HPDE6-E6E7 (cell line): ENCODE data around the gene INVS.
A peak's percentile ranks its signal among the peaks of the same experiment; 100 is the strongest.
"Not testable (repeated sequence)": the region's sequence is repeated elsewhere in the genome, so short reads cannot be mapped to it uniquely, and the experiment has no call there.

ENCODE experiments used
- DNase-seq: peaks from one replicate; pipeline ENCODE4 v3.0.0; 2011; ENCODE audit warnings: missing footprints; ENCODE audit errors: extremely low spot score

The INVS gene

DNA sequence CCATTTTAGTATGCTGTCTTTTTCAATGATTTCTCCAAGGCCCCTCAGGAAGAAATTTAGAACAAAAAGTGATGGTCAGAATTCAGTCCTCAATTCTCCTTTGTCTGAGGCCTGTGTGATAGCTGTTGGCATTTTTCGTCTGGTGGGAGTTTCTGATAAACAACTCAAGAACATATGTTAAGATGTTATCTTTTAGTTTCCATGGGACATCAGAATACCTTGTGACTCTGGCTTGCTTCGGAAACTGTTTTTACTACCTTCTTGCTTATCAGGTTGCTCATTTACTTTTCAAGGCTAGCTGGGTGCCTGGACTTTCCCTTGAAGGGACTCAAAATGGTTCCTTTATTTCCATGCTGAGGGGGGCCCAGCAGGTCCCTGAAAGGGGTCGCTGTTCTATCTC, 97.2 kb downstream of the INVS start:
- no peak for DNase-seq

- DNase-seq: no peak
These were observed 97.8 kb downstream of the INVS start for GRCh38 chr9:100196828-100197227.

DNA sequence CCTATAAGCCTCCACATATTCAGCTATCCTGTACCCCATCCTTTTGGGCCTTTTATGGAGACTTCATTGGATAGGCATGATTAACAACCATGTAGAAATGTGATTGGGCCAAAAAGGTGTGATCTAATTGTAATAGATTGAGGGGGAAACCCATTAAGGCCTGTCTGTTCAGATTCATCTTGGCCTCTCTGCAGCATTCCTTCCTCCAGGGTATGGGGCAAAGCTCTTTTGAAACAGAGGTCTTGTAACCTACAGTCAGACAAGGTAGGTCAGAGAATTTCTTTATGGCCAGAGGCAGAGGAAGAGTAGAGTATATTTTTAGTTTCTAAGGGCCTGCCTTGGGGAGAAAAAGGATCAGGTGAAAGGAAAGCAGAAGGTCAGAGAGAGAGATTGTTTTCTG, 98.5 kb downstream of the INVS start:
- DNase-seq: no peak

DNA sequence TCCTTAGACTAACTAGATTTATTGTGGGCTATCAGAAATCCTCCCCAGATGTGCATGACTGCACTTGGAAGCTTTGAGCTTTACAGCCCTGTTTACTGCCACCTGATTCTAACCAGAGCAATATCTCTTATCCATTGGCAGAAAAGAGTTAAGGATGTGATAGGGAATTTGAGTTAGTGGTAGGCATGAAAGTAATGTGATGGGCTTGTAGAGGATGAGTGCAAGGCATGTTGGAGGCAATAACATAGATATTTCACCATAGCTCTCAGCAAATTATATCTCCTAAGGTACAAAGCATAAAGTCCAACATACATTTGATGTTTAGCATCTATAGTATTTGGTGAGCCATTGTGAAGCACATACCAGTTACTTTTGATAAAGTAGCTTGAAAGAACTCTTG, 103.8 kb downstream of the INVS start:
- DNase-seq: no peak

- DNase-seq: no peak
These were observed 105.8 kb downstream of the INVS start for GRCh38 chr9:100204796-100205195.

DNA sequence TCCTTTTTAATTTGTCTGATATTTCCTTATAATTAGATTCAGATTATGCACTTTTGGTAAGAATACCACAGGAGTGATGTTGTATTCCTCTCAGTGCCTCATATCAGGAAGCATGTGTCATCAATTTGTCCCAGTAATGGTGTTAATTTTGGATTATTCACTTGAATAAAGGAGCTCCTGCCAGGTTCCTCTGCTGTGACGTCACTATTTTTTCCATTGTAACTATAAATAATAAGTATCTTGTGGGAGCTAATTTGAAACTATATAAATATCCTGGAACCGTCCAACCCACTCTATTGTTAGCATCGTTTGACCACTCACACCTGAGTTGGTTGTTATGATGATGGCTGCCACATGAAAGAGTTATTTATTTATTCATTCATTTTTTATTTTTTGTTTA, 107.9 kb downstream of the INVS start:
- DNase-seq: no peak

DNA sequence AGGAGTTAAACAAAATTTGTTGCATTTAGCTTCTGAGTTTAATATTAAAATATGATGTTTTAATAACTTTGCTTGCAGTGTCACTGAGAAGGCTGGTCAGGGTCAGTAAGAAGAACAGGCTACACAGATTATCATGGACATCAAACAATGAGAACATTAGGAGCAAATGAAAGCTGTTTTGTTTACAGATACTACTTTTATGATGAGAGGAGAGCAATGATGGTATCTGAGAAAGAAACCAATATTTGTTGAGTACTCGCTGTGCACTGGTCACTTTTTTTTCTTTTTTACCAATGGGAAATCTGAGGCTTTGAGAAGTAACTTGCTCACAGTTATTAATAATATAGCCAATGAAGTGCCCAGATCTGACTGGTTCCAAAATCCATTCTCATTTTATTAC, 109.6 kb downstream of the INVS start:
- DNase-seq: no peak

DNA sequence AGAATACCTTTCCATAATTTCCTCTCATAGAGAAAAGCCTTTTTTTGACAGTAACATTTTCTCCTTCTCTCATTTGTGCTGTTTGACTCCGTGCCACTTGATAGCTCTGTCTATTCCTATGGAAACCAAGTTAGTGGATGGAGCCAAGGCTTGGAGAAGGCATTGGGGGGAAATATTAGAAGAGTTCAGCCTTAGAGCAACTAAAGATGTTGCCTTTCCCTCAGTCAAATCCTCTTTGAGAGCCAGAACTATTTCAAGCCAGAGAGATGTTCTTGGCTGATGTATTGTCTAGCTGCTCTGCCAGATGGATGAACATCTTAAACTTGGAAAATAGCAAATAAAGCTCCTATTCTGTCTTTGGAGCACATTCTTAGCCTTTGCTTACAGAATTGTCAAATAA, 112.4 kb downstream of the INVS start:
- DNase-seq: no peak

GRCh38 chr9:100213730-100214477, 114.9 kb downstream of the INVS start:
- no peak for DNase-seq

- peak; percentile 29 for DNase-seq
These were observed 117.2 kb downstream of the INVS start for GRCh38 chr9:100216178-100216787.

- DNase-seq: no peak
These were observed 118.5 kb downstream of the INVS start for GRCh38 chr9:100217536-100217935.

DNA sequence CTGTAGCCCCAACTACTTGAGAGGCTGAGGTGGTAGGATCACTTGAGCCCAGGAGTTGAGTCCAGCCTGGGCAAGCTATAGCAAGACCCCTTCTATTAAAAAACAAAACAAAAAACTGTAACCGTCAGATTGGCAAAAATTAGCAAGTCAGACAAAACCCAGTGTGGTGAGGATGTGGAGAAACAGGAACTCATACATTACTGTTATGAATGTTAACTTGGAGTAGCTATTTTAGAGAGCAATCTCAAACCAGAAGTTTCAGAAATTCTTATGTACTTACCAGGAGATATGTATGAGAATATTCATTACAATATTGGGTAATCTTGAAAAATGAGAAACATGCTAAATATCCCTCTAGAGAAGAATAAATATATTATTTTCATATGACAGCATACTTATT, 120.3 kb downstream of the INVS start:
- no peak for DNase-seq

GRCh38 chr9:100220936-100221335, 121.9 kb downstream of the INVS start:
- DNase-seq: no peak

GRCh38 chr9:100221538-100221937, 122.5 kb downstream of the INVS start:
- DNase-seq: no peak

DNA sequence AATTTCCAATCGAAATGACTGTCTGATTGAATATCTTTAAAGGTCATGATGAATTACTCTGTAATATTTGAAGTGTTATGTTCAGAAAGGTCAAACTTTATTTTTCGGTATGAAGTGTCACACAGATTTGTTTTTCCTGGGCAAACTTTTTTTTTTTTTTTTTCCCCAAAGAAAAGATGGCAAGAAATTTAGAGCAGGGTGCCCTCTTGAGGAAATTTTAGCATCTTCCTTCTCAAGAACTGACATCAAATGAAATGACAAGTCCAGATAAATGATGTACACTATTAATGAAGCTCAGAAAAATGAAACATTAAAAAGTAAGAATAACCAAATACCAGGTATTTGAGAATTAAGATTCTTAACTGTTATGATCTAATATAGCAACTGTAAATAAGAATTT, 123.6 kb downstream of the INVS start:
- DNase-seq: no peak

DNA sequence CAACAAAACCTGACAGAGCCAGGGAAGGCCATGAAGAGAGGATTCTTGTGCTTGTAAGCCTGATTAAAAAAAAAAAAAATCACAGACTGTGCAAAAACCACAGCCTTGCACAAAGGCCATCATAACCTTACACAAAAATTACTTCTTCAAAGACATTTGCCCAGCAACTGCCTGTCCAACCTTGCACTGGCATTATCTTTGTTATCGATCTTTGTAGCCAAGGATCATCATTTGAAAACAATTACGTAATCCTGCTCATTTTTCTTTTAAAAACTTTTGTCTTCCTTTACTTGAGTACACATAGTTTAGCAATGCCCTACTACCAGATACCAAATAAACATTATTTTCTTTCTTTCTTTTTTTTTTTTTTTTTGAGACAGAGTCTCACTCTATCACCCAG, 128.6 kb downstream of the INVS start:
- DNase-seq: no peak

- DNase-seq: no peak
These were observed 129.4 kb downstream of the INVS start for GRCh38 chr9:100228352-100228869.

DNA sequence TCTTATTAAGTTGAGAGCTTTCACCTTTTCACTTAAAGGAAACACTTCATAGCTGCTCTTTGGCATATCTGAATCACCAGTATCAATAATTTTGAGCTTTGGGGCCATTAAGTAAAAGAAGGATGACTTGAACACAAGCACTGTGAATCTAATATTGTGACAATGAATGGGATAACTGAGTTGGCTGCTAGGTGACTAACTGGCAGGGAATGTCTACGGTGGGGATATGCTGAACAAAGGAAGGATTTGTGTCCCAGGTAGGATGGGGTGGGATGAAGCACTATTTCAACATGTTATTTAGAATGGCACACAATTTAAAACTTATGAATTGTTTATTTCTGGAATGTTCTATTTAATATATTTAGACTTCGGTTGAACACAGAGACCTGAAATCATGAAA, 130.1 kb downstream of the INVS start:
- DNase-seq: no peak

DNA sequence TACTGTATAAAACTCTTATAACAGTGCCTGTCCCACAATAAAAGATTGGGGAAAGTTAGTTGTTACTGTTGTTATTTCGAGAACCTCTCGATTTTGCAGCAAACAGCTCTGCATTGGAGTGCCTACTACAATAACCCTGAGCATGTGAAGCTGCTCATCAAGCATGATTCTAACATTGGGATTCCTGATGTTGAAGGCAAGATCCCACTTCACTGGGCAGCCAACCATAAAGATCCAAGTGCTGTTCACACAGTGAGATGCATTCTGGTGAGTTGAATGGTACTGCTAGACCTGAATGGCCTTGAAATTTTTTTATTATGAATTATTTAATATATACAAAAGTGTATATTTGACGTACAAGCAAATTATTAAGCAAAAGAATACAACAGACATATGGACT, 130.5 kb downstream of the INVS start:
- no peak for DNase-seq

DNA sequence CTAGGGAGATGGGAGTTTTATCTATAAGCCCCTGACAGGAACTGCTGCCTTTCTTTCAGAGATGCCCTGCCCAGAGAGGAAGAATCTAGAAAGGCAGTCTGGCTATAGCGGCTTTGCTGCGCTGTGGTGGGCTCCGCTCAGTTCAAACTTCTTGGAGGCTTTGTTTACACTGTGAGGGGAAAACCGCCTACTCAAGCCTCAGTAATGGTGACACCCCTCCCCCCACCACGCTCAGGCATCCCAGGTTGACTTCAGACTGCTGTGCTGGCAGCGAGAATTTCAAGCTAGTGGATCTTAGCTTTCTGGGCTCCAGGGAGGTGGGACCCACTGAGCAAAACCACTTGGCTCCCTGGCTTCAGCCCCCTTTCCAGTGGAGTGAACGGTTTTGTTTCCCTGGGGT, 137.9 kb downstream of the INVS start:
- DNase-seq: not testable (repeated sequence)

DNA sequence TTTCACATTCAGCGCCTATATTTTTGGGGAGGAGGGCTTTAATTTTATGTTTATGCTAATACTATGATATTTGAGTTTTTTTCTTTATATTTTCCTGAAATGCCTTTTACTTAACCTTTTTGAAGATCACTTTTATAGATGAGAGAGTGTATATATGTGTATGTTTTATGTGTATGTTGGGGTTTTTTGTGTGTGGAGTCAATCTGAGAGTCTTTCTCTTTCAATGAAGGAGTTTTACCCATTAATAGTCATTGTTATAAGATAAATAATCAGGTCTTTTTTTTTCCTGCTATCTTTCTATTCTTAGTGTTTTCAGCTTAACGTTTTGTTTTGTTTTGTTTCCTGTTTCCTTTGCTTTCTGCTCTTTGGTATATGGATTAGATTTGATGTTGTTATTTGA, 141.5 kb downstream of the INVS start:
- DNase-seq: no peak

DNA sequence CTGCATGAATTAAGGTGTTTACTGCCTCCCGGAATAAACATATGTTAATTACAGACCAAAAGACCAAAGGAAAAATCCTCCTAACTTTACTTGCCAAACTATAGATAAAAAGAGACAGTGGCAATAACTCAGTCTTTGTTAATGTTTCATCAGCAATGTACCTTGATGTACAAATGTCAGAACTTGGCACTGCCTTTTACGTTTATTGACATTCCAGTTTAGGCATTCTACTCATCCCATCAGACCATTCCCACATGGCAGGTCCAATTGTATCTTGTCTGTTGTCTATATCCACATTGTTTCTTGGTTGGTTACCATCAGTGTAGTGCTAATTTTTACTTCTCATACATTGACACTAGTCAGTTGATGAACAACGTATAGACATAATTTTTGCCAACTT, 168.2 kb downstream of the INVS start:
- DNase-seq: no peak

GRCh38 chr9:100268271-100268670, 169.2 kb downstream of the INVS start:
- DNase-seq: no peak

GRCh38 chr9:100269656-100270055, 170.6 kb downstream of the INVS start:
- no peak for DNase-seq
